OCI-LY1 (cell line): ENCODE results near the gene MRPL10.

Source experiments
- H2AFZ ChIP-seq: fragments of 200-600 bp; sonication (generic), shearing (Covaris generic); 2 replicates; pipeline ENCODE4 v1.6.0; 2014; ENCODE audit warnings: antibody characterized with exemption, mild to moderate bottlenecking, low read length
- H3F3A ChIP-seq: fragments of 200-600 bp; sonication (generic), shearing (Covaris generic); 2 replicates; pipeline ENCODE4 v1.6.0; 2014; ENCODE audit warnings: mild to moderate bottlenecking, antibody characterized with exemption, low read length, moderate library complexity; ENCODE audit not compliant: insufficient read depth
- H3K27ac ChIP-seq: fragments of 200-600 bp; sonication (generic); 2 replicates; pipeline ENCODE4 v1.5.1; 2014; ENCODE audit warnings: low read length, mixed run types, mild to moderate bottlenecking, low read depth; ENCODE audit not compliant: poor library complexity, severe bottlenecking
- H3K27me3 ChIP-seq: fragments of 200-600 bp; sonication (generic); 2 replicates; pipeline ENCODE4 v1.6.0; 2014; ENCODE audit warnings: antibody characterized with exemption, mild to moderate bottlenecking, low read length, moderate library complexity; ENCODE audit not compliant: insufficient read depth
- H3K36me3 ChIP-seq: fragments of 200-600 bp; sonication (generic); 2 replicates; pipeline ENCODE4 v1.6.1; 2014; ENCODE audit warnings: mild to moderate bottlenecking, antibody characterized with exemption, low read length, moderate library complexity, mixed read lengths; ENCODE audit not compliant: insufficient read depth
- H3K4me1 ChIP-seq: fragments of 200-600 bp; sonication (generic); 2 replicates; pipeline ENCODE4 v1.5.1; 2014; ENCODE audit warnings: mild to moderate bottlenecking, low read length, moderate library complexity; ENCODE audit not compliant: insufficient read depth, severe bottlenecking
- H3K4me2 ChIP-seq: fragments of 200-600 bp; sonication (generic), shearing (Covaris generic); 2 replicates; pipeline ENCODE4 v1.6.1; 2014; ENCODE audit warnings: low read length
- H3K4me3 ChIP-seq: fragments of 200-600 bp; sonication (generic); 2 replicates; pipeline ENCODE4 v1.5.1; 2014; ENCODE audit warnings: low read length, low read depth, mild to moderate bottlenecking, mixed read lengths; ENCODE audit not compliant: poor library complexity, severe bottlenecking
- H3K79me2 ChIP-seq: fragments of 200-600 bp; shearing (Covaris generic); 2 replicates; pipeline ENCODE4 v1.6.1; 2016; ENCODE audit warnings: mixed run types, low read length, mixed read lengths; ENCODE audit not compliant: insufficient read depth
- H3K9ac ChIP-seq: fragments of 200-600 bp; sonication (generic), shearing (Covaris generic); 2 replicates; pipeline ENCODE4 v1.6.1; 2014; ENCODE audit warnings: mild to moderate bottlenecking, low read length, mixed read lengths
- H3K9me2 ChIP-seq: fragments of 200-600 bp; sonication (generic), shearing (Covaris generic); 2 replicates; pipeline ENCODE4 v1.6.1; 2014; ENCODE audit warnings: low read depth, mild to moderate bottlenecking, low read length, mixed read lengths
- H3K9me3 ChIP-seq: fragments of 200-600 bp; shearing (Covaris generic); 2 replicates; pipeline ENCODE4 v1.6.1; 2014; ENCODE audit warnings: low read length, mixed read lengths
- H4K20me1 ChIP-seq: fragments of 200-600 bp; sonication (generic), shearing (Covaris generic); 2 replicates; pipeline ENCODE4 v1.6.0; 2016; ENCODE audit warnings: mild to moderate bottlenecking, low read length; ENCODE audit not compliant: insufficient read depth
- EZH2 ChIP-seq: fragments of 200-600 bp; sonication (generic), shearing (Covaris generic); IDR thresholded peaks from 2 replicates; pipeline ENCODE4 v1.8.0; 2017; ENCODE audit warnings: borderline replicate concordance, mixed run types, mild to moderate bottlenecking, antibody characterized with exemption, low read length, moderate library complexity, mixed read lengths
- TF ChIP-seq, protein P1 (sequence below): fragments of 200-600 bp; sonication (generic), shearing (Covaris generic); IDR thresholded peaks from 2 replicates; pipeline ENCODE4 v1.5.1; 2017; ENCODE audit warnings: mild to moderate bottlenecking, antibody characterized with exemption, low read length, moderate library complexity, mixed read lengths

MRPL10 gene

DNA sequence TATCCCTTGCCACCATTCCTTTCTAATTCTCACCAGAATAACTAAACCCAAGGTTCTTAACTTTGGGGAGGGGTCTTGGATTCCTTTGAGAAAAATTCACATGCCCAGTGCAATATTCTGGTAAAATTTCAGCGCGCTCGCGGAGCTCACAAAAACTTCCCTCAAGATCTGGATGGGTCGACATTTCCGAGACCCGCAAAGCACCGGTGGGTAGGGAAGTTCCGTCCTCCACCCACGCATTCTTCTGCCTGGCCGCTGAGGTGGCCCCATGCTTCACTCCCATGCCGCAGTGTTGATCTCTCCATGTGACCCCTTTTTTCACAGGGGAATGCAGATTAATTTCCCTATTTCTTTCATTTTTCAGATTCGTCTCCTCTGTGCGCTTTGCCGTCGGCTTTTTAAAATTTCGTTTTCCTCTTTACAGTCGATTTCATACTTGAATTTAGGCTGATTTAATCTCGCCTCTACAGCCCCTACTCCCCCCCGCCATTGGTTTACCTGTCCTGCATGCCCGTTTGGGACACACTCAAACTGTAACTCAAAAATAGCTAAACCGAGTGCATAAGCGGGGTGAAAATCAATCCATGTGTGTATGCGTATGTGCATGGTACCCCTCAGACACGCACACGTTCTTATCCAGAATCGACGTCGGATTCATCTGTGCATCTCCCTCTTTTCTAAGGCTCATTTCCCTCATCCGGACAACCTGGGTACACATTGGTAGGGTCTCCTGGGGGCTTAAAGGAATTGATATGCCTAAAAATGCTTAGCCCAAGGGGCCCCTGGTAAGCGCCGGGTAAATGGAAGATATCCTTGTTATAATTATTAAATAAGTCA lies 21.0 kb upstream of the MRPL10 start:
- no peak overlapping the region for H3K4me3 ChIP-seq
- no peaks in the 10 kb centered on the region for H3F3A ChIP-seq
- TF ChIP-seq EZH2 = no peak
- TF ChIP-seq, protein P1, sequence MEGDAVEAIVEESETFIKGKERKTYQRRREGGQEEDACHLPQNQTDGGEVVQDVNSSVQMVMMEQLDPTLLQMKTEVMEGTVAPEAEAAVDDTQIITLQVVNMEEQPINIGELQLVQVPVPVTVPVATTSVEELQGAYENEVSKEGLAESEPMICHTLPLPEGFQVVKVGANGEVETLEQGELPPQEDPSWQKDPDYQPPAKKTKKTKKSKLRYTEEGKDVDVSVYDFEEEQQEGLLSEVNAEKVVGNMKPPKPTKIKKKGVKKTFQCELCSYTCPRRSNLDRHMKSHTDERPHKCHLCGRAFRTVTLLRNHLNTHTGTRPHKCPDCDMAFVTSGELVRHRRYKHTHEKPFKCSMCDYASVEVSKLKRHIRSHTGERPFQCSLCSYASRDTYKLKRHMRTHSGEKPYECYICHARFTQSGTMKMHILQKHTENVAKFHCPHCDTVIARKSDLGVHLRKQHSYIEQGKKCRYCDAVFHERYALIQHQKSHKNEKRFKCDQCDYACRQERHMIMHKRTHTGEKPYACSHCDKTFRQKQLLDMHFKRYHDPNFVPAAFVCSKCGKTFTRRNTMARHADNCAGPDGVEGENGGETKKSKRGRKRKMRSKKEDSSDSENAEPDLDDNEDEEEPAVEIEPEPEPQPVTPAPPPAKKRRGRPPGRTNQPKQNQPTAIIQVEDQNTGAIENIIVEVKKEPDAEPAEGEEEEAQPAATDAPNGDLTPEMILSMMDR = no peak
- no peak overlapping the region for H3K27ac ChIP-seq
- H3K36me3 ChIP-seq = no peaks in the 10 kb centered on the region
- H3K4me2 ChIP-seq = no peak overlapping the region
- H3K9me2 ChIP-seq = no peaks in the 10 kb centered on the region
- H3K4me1 ChIP-seq = no peaks in the 10 kb centered on the region
- H3K27me3 ChIP-seq = no peaks in the 10 kb centered on the region; the same call in none of the 2 replicates
- no peaks in the 10 kb centered on the region for H4K20me1 ChIP-seq
- H3K9me3 ChIP-seq = no peaks in the 10 kb centered on the region
- no peak overlapping the region for H3K9ac ChIP-seq
- H3K79me2 ChIP-seq = no peaks in the 10 kb centered on the region
- no peak overlapping the region for H2AFZ ChIP-seq

DNA sequence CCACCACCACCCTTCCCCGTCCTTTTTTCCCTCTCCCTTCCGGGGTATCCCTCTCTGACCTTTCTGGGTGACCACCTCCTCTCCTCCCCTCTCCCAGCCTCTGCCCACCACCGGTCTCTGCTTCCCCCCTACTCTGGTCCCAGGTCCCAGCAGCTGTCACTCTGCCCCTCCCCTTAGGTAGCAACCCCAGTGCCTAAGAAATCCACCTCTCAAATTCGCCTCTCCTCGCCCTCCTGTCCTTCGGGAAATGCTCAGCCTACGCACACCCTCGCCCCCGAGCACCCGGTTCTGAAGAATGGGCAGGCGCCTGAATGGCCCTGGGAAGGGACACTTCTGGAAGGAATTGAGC lies 20.4 kb upstream of the MRPL10 start:
- Histone ChIP-seq H3K9me2 (no peaks in the 10 kb centered on the region), H3F3A (no peaks in the 10 kb centered on the region), H3K79me2 (no peaks in the 10 kb centered on the region), H3K4me1 (no peaks in the 10 kb centered on the region), H2AFZ (no peak overlapping the region), H4K20me1 (no peaks in the 10 kb centered on the region), H3K4me2 (no peak overlapping the region), H3K9ac (no peak overlapping the region), H3K4me3 (no peak overlapping the region), H3K27me3 (no peaks in the 10 kb centered on the region; the same call in none of the 2 replicates), H3K27ac (no peak overlapping the region), H3K36me3 (no peaks in the 10 kb centered on the region), H3K9me3 (no peaks in the 10 kb centered on the region)
- TF ChIP-seq, protein P1 = no peak
- no peak for TF ChIP-seq EZH2

DNA sequence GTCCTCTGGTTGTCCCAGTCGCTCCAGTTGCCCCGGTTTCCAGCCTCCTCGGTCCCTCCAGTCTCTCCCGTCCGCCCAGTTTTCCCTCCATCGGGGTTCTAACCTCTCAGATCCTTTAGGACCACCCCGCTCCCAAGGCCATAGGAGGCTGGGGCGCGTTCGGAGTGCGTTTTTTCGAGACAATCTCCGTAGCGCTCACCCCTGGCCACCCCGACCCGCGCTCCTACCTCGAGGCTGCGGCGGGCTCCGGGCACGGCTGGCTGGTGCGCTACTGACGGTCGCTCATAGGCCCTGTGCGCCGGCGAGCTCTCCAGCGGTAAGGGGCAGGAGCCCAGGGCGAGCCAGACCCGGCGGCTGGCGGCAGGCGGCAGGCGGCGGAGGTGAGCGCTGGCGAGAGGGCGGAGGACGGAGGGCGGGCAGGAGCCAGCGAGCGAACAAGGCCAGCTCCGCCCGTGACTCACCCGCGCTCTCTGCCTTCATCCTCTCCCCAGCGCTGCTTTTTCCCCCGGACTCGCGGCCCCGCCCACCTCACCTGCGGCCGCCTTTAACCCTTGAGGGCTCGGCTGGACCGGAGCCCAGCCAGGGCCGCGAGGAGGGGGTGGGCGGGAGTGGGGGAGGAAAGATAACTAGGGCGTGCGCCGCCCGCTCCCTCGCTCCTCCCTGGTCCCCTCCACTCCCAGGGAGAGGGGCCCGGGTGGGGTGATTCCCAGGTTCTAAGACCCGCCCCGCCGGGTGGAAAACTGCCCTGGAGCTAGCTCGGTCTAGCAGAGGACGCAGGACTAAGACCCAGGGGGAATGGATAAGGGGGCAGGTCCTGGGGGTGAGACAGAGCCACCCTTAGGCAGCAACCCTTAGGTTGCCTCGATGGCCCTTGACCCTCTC lies 19.6 kb upstream of the MRPL10 start, which contains the start of gene SP6:
Gene SP6 (minus strand): TSS at position 472 of the 882 bp plus-strand sequence. CDS start 2,734 bp downstream, outside the sequence.
- H4K20me1 ChIP-seq = no peaks in the 10 kb centered on the region
- H3K79me2 ChIP-seq = no peaks in the 10 kb centered on the region
- H3F3A ChIP-seq = no peaks in the 10 kb centered on the region
- H3K27me3 ChIP-seq = no peaks in the 10 kb centered on the region; the same call in none of the 2 replicates
- no peak within 1 kb of the TSS for H3K9ac ChIP-seq
- no peak within 1 kb of the TSS for H3K4me3 ChIP-seq
- no peaks in the 10 kb centered on the region for H3K36me3 ChIP-seq
- H2AFZ ChIP-seq = no peak within 1 kb of the TSS
- no peaks in the 10 kb centered on the region for H3K4me1 ChIP-seq
- no peak within 1 kb of the TSS for H3K4me2 ChIP-seq
- TF ChIP-seq, protein P1 = no peak
- no peak for TF ChIP-seq EZH2
- H3K9me2 ChIP-seq = no peaks in the 10 kb centered on the region
- H3K9me3 ChIP-seq = no peaks in the 10 kb centered on the region
- no peak within 1 kb of the TSS for H3K27ac ChIP-seq
